ENCODE results near the gene HS6ST3. TPM values are rescaled to one million over a fixed set of nuclear protein-coding genes. Genes with fewer than 3 reads are reported as not detected.
A peak's percentile ranks its signal among the peaks of the same experiment; 100 is the strongest.

HS6ST3 gene
- total and polyA plus RNA-seq, 2 donors from 2014 or later, result 0.47 to 1.2 TPM

GRCh38 chr13:96849091-96849490 lies 759.2 kb downstream of the HS6ST3 start:
- H3K9ac ChIP-seq (ENCODE audit: low read length in 3 of 3), result no peak overlapping the region
- FAIRE-seq (no peak), DNase-seq (no peak)
- no peak overlapping the region for H3K4me3 ChIP-seq (ENCODE audit: low read length in 3 of 3)
- H3K27ac ChIP-seq (ENCODE audit: low read depth in 2 of 2, low read length in 2 of 2), result no peak overlapping the region
- no peaks in the 10 kb centered on the region for H3K9me3 ChIP-seq (ENCODE audit: control insufficient read depth in 2 of 3, insufficient read depth in 1 of 3, low read length in 3 of 3)
- intact Hi-C loops (cut with DNase I), result no loop called here
- TF ChIP-seq CTCF (IDR thresholded peaks at IDR 0.05; ENCODE audit: borderline replicate concordance, extremely low read depth, insufficient read depth), result no peak
- H3K4me1 ChIP-seq (ENCODE audit: control insufficient read depth in 2 of 3, insufficient read depth in 2 of 3, low read depth in 1 of 3, low read length in 3 of 3), result no peaks in the 10 kb centered on the region
- no peaks in the 10 kb centered on the region for H3K36me3 ChIP-seq (ENCODE audit: control insufficient read depth in 2 of 3, insufficient read depth in 3 of 3, low read length in 3 of 3)
- H3K27me3 ChIP-seq (ENCODE audit: control insufficient read depth, insufficient read depth, low read length), result no peaks in the 10 kb centered on the region

- Histone ChIP-seq H3K9me3 (ENCODE audit: control insufficient read depth in 2 of 3, insufficient read depth in 1 of 3, low read length in 3 of 3) (no peaks in the 10 kb centered on the region), H3K4me1 (ENCODE audit: control insufficient read depth in 2 of 3, insufficient read depth in 2 of 3, low read depth in 1 of 3, low read length in 3 of 3) (no peaks in the 10 kb centered on the region), H3K4me3 (ENCODE audit: low read length in 3 of 3) (no peak overlapping the region), H3K27ac (ENCODE audit: low read depth in 2 of 2, low read length in 2 of 2) (no peak overlapping the region), H3K27me3 (ENCODE audit: control insufficient read depth, insufficient read depth, low read length) (no peaks in the 10 kb centered on the region), H3K36me3 (ENCODE audit: control insufficient read depth in 2 of 3, insufficient read depth in 3 of 3, low read length in 3 of 3) (no peaks in the 10 kb centered on the region), H3K9ac (ENCODE audit: low read length in 3 of 3) (no peak overlapping the region)
- DNase-seq, result no peak
- no peak for TF ChIP-seq CTCF (IDR thresholded peaks at IDR 0.05; ENCODE audit: borderline replicate concordance, extremely low read depth, insufficient read depth)
- intact Hi-C loops (cut with DNase I), result no loop called here
- FAIRE-seq, result no peak
These were observed 760.7 kb downstream of the HS6ST3 start for GRCh38 chr13:96850538-96851145.

- DNase-seq, result peak in 2 of 5 donors; percentile 11 to 25
- Histone ChIP-seq H3K9me3 (ENCODE audit: control insufficient read depth in 2 of 3, insufficient read depth in 1 of 3, low read length in 3 of 3) (no peaks in the 10 kb centered on the region), H3K27me3 (ENCODE audit: control insufficient read depth, insufficient read depth, low read length) (no peaks in the 10 kb centered on the region), H3K36me3 (ENCODE audit: control insufficient read depth in 2 of 3, insufficient read depth in 3 of 3, low read length in 3 of 3) (no peaks in the 10 kb centered on the region), H3K4me3 (ENCODE audit: low read length in 3 of 3) (no peak overlapping the region), H3K9ac (ENCODE audit: low read length in 3 of 3) (no peak overlapping the region), H3K4me1 (ENCODE audit: control insufficient read depth in 2 of 3, insufficient read depth in 2 of 3, low read depth in 1 of 3, low read length in 3 of 3) (no peaks in the 10 kb centered on the region), H3K27ac (ENCODE audit: low read depth in 2 of 2, low read length in 2 of 2) (no peak overlapping the region)
- FAIRE-seq, result no peak
- intact Hi-C loops (cut with DNase I), result no loop called here
- TF ChIP-seq CTCF (IDR thresholded peaks at IDR 0.05; ENCODE audit: borderline replicate concordance, extremely low read depth, insufficient read depth), result no peak
These were observed 762.0 kb downstream of the HS6ST3 start for GRCh38 chr13:96851856-96852445.
